Uterus (tissue), 4 donors: ENCODE measurements around the gene LCN1. TPM values are rescaled to one million over a fixed set of nuclear protein-coding genes. Genes with fewer than 3 reads are reported as not detected.

Source experiments
- DNase-seq, 2 donors: peaks; one replicate each; pipeline ENCODE4 v3.0.0-alpha.2; 2019 to 2020
- H3K27ac ChIP-seq, 2 donors: fragments of 200-600 bp; sonication (generic); 1 replicate in 1 of 2; 2 replicates in 1 of 2; pipeline ENCODE4 v1.5.1; 2016 to 2018
- H3K27me3 ChIP-seq, 2 donors: fragments of 200-600 bp; sonication (generic); one replicate each; pipeline ENCODE4 v1.5.1; 2018 to 2019; ENCODE audit warnings: control low read depth in 1 of 2
- H3K36me3 ChIP-seq, 2 donors: fragments of 200-600 bp; sonication (generic); one replicate each; pipeline ENCODE4 v1.5.1; 2019; ENCODE audit warnings: control low read depth in 1 of 2
- H3K4me1 ChIP-seq, 2 donors: fragments of 200-600 bp; sonication (generic); one replicate each; pipeline ENCODE4 v1.5.1; 2018 to 2019; ENCODE audit warnings: control low read depth in 1 of 2
- H3K4me3 ChIP-seq, 2 donors: fragments of 200-600 bp; sonication (generic); 1 replicate in 1 of 2; 2 replicates in 1 of 2; pipeline ENCODE4 v1.5.1; 2018 to 2019; ENCODE audit warnings: mild to moderate bottlenecking in 1 of 2
- H3K9me3 ChIP-seq, 2 donors: fragments of 200-600 bp; sonication (generic); one replicate each; pipeline ENCODE4 v1.5.1; 2019; ENCODE audit warnings: control low read depth in 1 of 2
- CTCF ChIP-seq, 4 experiments: fragments of 200-600 bp in 2 of 4; fragments of 450-650 bp in 2 of 4; sonication (generic) in 2 of 4; IDR thresholded peaks; one replicate each; pipeline ENCODE4 v1.5.1; 2016 to 2019; ENCODE audit warnings: antibody characterized with exemption in 4 of 4, mild to moderate bottlenecking in 2 of 4, moderate library complexity in 1 of 4
- POLR2A ChIP-seq, 2 donors: fragments of 450-650 bp; IDR thresholded peaks; one replicate each; pipeline ENCODE4 v1.6.1; 2016; ENCODE audit warnings: antibody characterized with exemption in 2 of 2, mild to moderate bottlenecking in 1 of 2, moderate library complexity in 1 of 2
- intact Hi-C: fragments of 100-400 bp; cut with DNase I; formaldehyde crosslinking; loops from one replicate; pipeline ENCODE4 v1.15.1; 2023; ENCODE audit warnings: low total_unique reads
- total RNA-seq, 4 donors: library from RNA; depleted of rRNA in 3 of 4; stranded (reverse); fragments of >200 nt in 3 of 4; gene quantifications; one replicate each; pipeline versions ENCODE4 v1.1.0 to v1.2.4, GENCODE V29; 2014 to 2023
- donor health status: DM: yes; HTN: yes; CAD: no.

LCN1 gene
- total RNA-seq, 4 donors from 2014 or later: 2.2 TPM; not detected in 3

- H3K4me3 ChIP-seq: no peak overlapping the region
- DNase-seq: no peak
- TF ChIP-seq POLR2A (IDR thresholded peaks at IDR 0.05) (no peak), CTCF (IDR thresholded peaks at IDR 0.05) (no peak)
- intact Hi-C loops: no loop called here
- no peaks in the 10 kb centered on the region for H3K4me1 ChIP-seq
- no peaks in the 10 kb centered on the region for H3K36me3 ChIP-seq
- no peaks in the 10 kb centered on the region for H3K27me3 ChIP-seq
- no peak overlapping the region for H3K27ac ChIP-seq
- no peaks in the 10 kb centered on the region for H3K9me3 ChIP-seq
Observed at GRCh38 chr9:135488013-135488330, 33.3 kb upstream of the LCN1 start.

GRCh38 chr9:135488527-135488926 lies 32.7 kb upstream of the LCN1 start:
- Histone ChIP-seq H3K9me3 (no peaks in the 10 kb centered on the region), H3K36me3 (no peaks in the 10 kb centered on the region), H3K27me3 (no peaks in the 10 kb centered on the region), H3K4me3 (no peak overlapping the region), H3K4me1 (no peaks in the 10 kb centered on the region), H3K27ac (no peak overlapping the region)
- no peak for DNase-seq
- intact Hi-C loops: no loop called here
- no peak for TF ChIP-seq CTCF (IDR thresholded peaks at IDR 0.05)
- TF ChIP-seq POLR2A (IDR thresholded peaks at IDR 0.05): no peak

GRCh38 chr9:135489188-135489906 lies 31.9 kb upstream of the LCN1 start:
- no peaks in the 10 kb centered on the region for H3K36me3 ChIP-seq
- intact Hi-C loops: no loop called here
- no peaks in the 10 kb centered on the region for H3K9me3 ChIP-seq
- H3K27ac ChIP-seq: no peak overlapping the region
- no peak overlapping the region for H3K4me3 ChIP-seq
- no peaks in the 10 kb centered on the region for H3K4me1 ChIP-seq
- H3K27me3 ChIP-seq: no peaks in the 10 kb centered on the region
- no peak for DNase-seq
- TF ChIP-seq POLR2A (IDR thresholded peaks at IDR 0.05): no peak
- no peak for TF ChIP-seq CTCF (IDR thresholded peaks at IDR 0.05)

GRCh38 chr9:135490166-135490870 lies 30.9 kb upstream of the LCN1 start:
- TF ChIP-seq POLR2A (IDR thresholded peaks at IDR 0.05) (no peak), CTCF (IDR thresholded peaks at IDR 0.05) (no peak)
- Histone ChIP-seq H3K4me3 (no peak overlapping the region), H3K27me3 (no peaks in the 10 kb centered on the region), H3K4me1 (no peaks in the 10 kb centered on the region), H3K9me3 (no peaks in the 10 kb centered on the region), H3K36me3 (no peaks in the 10 kb centered on the region), H3K27ac (no peak overlapping the region)
- DNase-seq: no peak
- intact Hi-C loops: no loop called here

- Histone ChIP-seq H3K9me3 (no peaks in the 10 kb centered on the region), H3K4me1 (no peaks in the 10 kb centered on the region), H3K27ac (no peak overlapping the region), H3K4me3 (no peak overlapping the region), H3K27me3 (no peaks in the 10 kb centered on the region), H3K36me3 (no peaks in the 10 kb centered on the region)
- no peak for DNase-seq
- intact Hi-C loops: no loop called here
- TF ChIP-seq CTCF (IDR thresholded peaks at IDR 0.05): no peak
- no peak for TF ChIP-seq POLR2A (IDR thresholded peaks at IDR 0.05)
Observed at GRCh38 chr9:135490980-135491464, 30.2 kb upstream of the LCN1 start.
